Trophoblast cell (in vitro differentiated cells and primary cell): Measurements from ENCODE around the gene PLCH1.

Experiments
- DNase-seq, 2 donors: peaks; one replicate each; pipeline ENCODE4 v3.0.0-alpha.2; 2016
- H2AFZ ChIP-seq: 2 replicates; pipeline ENCODE4 v1.6.1; 2013; ENCODE audit warnings: low read length, moderate library complexity, mild to moderate bottlenecking; ENCODE audit not compliant: insufficient read depth, poor library complexity
- H2AK5ac ChIP-seq: 2 replicates; pipeline ENCODE4 v1.6.1; 2013; ENCODE audit warnings: mild to moderate bottlenecking, low read length
- H2BK120ac ChIP-seq: 2 replicates; pipeline ENCODE4 v1.6.1; 2013; ENCODE audit warnings: low read length, mild to moderate bottlenecking, moderate library complexity; ENCODE audit not compliant: insufficient read depth, poor library complexity
- H2BK12ac ChIP-seq: 2 replicates; pipeline ENCODE4 v1.6.1; 2013; ENCODE audit warnings: mild to moderate bottlenecking, low read length, moderate library complexity
- H2BK5ac ChIP-seq: 2 replicates; pipeline ENCODE4 v1.6.1; 2013; ENCODE audit warnings: low read length, low read depth, moderate library complexity, mild to moderate bottlenecking; ENCODE audit not compliant: poor library complexity
- H3K14ac ChIP-seq: 2 replicates; pipeline ENCODE4 v1.6.1; 2013; ENCODE audit warnings: mild to moderate bottlenecking, low read length
- H3K18ac ChIP-seq: 2 replicates; pipeline ENCODE4 v1.6.1; 2013; ENCODE audit warnings: mild to moderate bottlenecking, low read length
- H3K23ac ChIP-seq: 2 replicates; pipeline ENCODE4 v1.6.1; 2013; ENCODE audit warnings: low read length
- H3K27ac ChIP-seq: 2 replicates; pipeline ENCODE4 v1.5.1; 2013; ENCODE audit warnings: low read depth, mild to moderate bottlenecking, inconsistent platforms, low read length, moderate library complexity
- H3K27me3 ChIP-seq: 2 replicates; pipeline ENCODE4 v1.6.1; 2013; ENCODE audit warnings: inconsistent platforms, mild to moderate bottlenecking, low read length, moderate library complexity; ENCODE audit not compliant: insufficient read depth
- H3K36me3 ChIP-seq, 2 experiments: 1 replicate in 1 of 2; 2 replicates in 1 of 2; pipeline ENCODE4 v1.6.1; 2013; ENCODE audit warnings: low read length in 2 of 2, mild to moderate bottlenecking in 2 of 2, moderate library complexity in 1 of 2; ENCODE audit not compliant: insufficient read depth in 2 of 2, control insufficient read depth in 1 of 2
- H3K4ac ChIP-seq: 2 replicates; pipeline ENCODE4 v1.6.1; 2013; ENCODE audit warnings: low read depth, mild to moderate bottlenecking, low read length, moderate library complexity
- H3K4me1 ChIP-seq, 2 experiments: 1 replicate in 1 of 2; 2 replicates in 1 of 2; pipeline ENCODE4 v1.6.1; 2013; ENCODE audit warnings: low read length in 2 of 2, mild to moderate bottlenecking in 2 of 2, moderate library complexity in 1 of 2; ENCODE audit not compliant: insufficient read depth in 2 of 2, control insufficient read depth in 1 of 2
- H3K4me2 ChIP-seq: 2 replicates; pipeline ENCODE4 v1.6.1; 2013; ENCODE audit warnings: inconsistent platforms, mild to moderate bottlenecking, low read length, moderate library complexity
- H3K4me3 ChIP-seq: 2 replicates; pipeline ENCODE4 v1.5.1; 2013; ENCODE audit warnings: mild to moderate bottlenecking, low read depth, low read length, inconsistent platforms
- H3K79me1 ChIP-seq: one replicate; pipeline ENCODE4 v1.6.1; 2013; ENCODE audit warnings: low read length
- H3K79me2 ChIP-seq: 2 replicates; pipeline ENCODE4 v1.6.1; 2013; ENCODE audit warnings: low read length, mild to moderate bottlenecking; ENCODE audit not compliant: control insufficient read depth, insufficient read depth, poor library complexity
- H3K9ac ChIP-seq: 2 replicates; pipeline ENCODE4 v1.6.1; 2013; ENCODE audit warnings: mild to moderate bottlenecking, low read length
- H3K9me3 ChIP-seq: 2 replicates; pipeline ENCODE4 v1.6.1; 2013; ENCODE audit warnings: low read depth, mild to moderate bottlenecking, control low read depth, inconsistent platforms, low read length; ENCODE audit not compliant: insufficient read depth
- H4K12ac ChIP-seq: 2 replicates; pipeline ENCODE4 v1.6.1; 2013; ENCODE audit warnings: low read depth, mild to moderate bottlenecking, low read length, moderate library complexity
- H4K8ac ChIP-seq: 2 replicates; pipeline ENCODE4 v1.6.1; 2013; ENCODE audit warnings: low read depth, mild to moderate bottlenecking, low read length, moderate library complexity
- H4K91ac ChIP-seq: one replicate; pipeline ENCODE4 v1.6.1; 2013; ENCODE audit warnings: low read depth, mild to moderate bottlenecking, low read length, moderate library complexity
- WGBS: extraction: QIAGEN DNeasy Blood & Tissue Kit; methylation state at CpG from one replicate; pipeline ENCODE4 v1.1.7; 2013; ENCODE audit warnings: missing lambda C conversion rate; ENCODE audit not compliant: insufficient read length, insufficient coverage; ENCODE audit errors: extremely low coverage; 5-methylcytosine and 5-hydroxymethylcytosine counted together

Gene PLCH1

DNA sequence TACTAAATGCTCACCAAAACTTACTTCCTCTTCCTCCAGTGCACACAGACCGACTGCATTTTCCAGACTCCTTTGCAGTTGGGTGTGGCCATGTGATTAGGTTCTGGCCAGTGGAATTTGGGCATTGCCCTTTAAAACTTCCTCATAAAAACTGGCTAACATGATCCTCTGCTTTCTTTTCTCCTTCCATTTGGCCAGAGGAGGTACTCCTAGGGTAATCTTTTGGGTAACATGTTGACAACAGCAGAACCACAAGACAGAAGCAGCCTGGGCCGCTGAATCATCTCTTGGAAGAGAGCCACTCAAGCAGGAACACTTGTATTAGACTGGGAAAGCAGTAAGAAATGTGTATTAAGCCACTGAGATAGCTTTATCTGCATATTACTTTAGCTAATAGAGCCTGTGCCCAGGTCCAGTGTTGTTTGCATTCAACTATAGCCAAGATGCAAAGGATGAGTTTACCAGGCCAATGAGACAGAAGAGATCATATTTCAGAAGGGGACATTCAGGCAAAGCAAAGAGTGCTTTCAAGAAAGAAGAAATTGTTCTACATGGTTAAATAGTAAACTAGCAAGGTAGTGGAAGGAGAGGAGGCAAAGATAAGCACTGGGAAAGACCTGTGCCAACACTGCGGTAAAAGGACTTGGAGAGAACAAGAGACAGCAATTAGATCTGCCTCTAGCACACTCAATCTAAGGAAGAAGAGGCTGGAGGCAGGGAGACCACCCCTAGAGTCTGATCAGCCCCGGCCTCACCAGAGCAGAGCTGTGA lies 79.8 kb downstream of the PLCH1 start:
- no peaks in the 10 kb centered on the region for H3K79me2 ChIP-seq
- no peak overlapping the region for H3K23ac ChIP-seq
- no peak overlapping the region for H3K4me2 ChIP-seq
- DNase-seq = no peak
- H2BK12ac ChIP-seq = no peak overlapping the region
- no peak overlapping the region for H3K4ac ChIP-seq
- H2BK120ac ChIP-seq = no peak overlapping the region
- H2AFZ ChIP-seq = no peak overlapping the region
- H3K18ac ChIP-seq = no peak overlapping the region
- H4K8ac ChIP-seq = no peak overlapping the region
- no peak overlapping the region for H3K27ac ChIP-seq
- no peak overlapping the region for H2BK5ac ChIP-seq
- no peak overlapping the region for H3K9ac ChIP-seq
- H4K12ac ChIP-seq = no peak overlapping the region
- H3K79me1 ChIP-seq = no peaks in the 10 kb centered on the region
- H3K4me3 ChIP-seq = no peak overlapping the region
- no peaks in the 10 kb centered on the region for H3K27me3 ChIP-seq
- H3K9me3 ChIP-seq = no peaks in the 10 kb centered on the region
- H3K14ac ChIP-seq = no peak overlapping the region
- no CpG with 5 or more reads among the region's 4 CpGs for WGBS
- no peak overlapping the region for H2AK5ac ChIP-seq
- H3K4me1 ChIP-seq = no peaks in the 10 kb centered on the region
- no peaks in the 10 kb centered on the region for H3K36me3 ChIP-seq
- no peak overlapping the region for H4K91ac ChIP-seq

- Histone ChIP-seq H3K4me1 (no peaks in the 10 kb centered on the region), H3K18ac (no peak overlapping the region), H4K12ac (no peak overlapping the region), H3K9ac (no peak overlapping the region), H3K79me2 (no peaks in the 10 kb centered on the region), H4K91ac (no peak overlapping the region), H3K79me1 (no peaks in the 10 kb centered on the region), H2BK120ac (no peak overlapping the region), H3K27ac (no peak overlapping the region), H4K8ac (no peak overlapping the region), H3K9me3 (no peaks in the 10 kb centered on the region), H2BK12ac (no peak overlapping the region), H3K23ac (no peak overlapping the region), H3K4me2 (no peak overlapping the region), H3K4ac (no peak overlapping the region), H2BK5ac (no peak overlapping the region), H2AK5ac (no peak overlapping the region), H3K36me3 (no peaks in the 10 kb centered on the region), H3K14ac (no peak overlapping the region), H3K4me3 (no peak overlapping the region), H3K27me3 (no peaks in the 10 kb centered on the region), H2AFZ (no peak overlapping the region)
- WGBS = no CpG with 5 or more reads among the region's 3 CpGs
- DNase-seq = no peak
These were observed 81.2 kb downstream of the PLCH1 start for GRCh38 chr3:155663467-155664212.

GRCh38 chr3:155661760-155662159 lies 83.1 kb downstream of the PLCH1 start:
- H3K36me3 ChIP-seq = no peaks in the 10 kb centered on the region
- no peak for DNase-seq
- no peaks in the 10 kb centered on the region for H3K27me3 ChIP-seq
- H3K27ac ChIP-seq = no peak overlapping the region
- no peak overlapping the region for H3K14ac ChIP-seq
- H3K4me3 ChIP-seq = no peak overlapping the region
- no peak overlapping the region for H2BK120ac ChIP-seq
- H3K4ac ChIP-seq = no peak overlapping the region
- no peaks in the 10 kb centered on the region for H3K4me1 ChIP-seq
- H3K23ac ChIP-seq = no peak overlapping the region
- H3K79me2 ChIP-seq = no peaks in the 10 kb centered on the region
- no peak overlapping the region for H3K9ac ChIP-seq
- no peak overlapping the region for H2AK5ac ChIP-seq
- H2AFZ ChIP-seq = no peak overlapping the region
- H3K79me1 ChIP-seq = no peaks in the 10 kb centered on the region
- H4K8ac ChIP-seq = no peak overlapping the region
- no peak overlapping the region for H2BK12ac ChIP-seq
- H4K91ac ChIP-seq = no peak overlapping the region
- no peak overlapping the region for H3K18ac ChIP-seq
- H3K9me3 ChIP-seq = no peaks in the 10 kb centered on the region
- H2BK5ac ChIP-seq = no peak overlapping the region
- H3K4me2 ChIP-seq = no peak overlapping the region
- H4K12ac ChIP-seq = no peak overlapping the region

DNA sequence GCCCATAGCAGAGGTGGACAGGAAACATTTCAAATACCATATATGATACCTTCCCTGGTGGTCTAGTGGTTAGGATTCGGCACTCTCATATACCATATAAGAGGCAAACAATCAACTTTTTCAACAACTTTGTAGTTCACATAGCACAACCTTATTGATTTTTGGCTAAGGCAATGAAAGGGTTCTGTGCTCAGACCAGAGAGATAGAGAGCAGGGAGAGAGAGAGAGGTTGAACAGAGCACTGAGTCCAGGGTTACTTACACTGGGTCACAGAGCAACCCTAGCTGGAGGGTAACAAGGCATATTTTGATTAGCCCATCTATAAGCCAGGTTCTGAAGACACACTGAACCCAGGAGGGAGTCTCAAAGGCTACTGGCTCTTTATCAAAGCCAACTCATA lies 83.8 kb downstream of the PLCH1 start:
- Histone ChIP-seq H3K4ac (no peak overlapping the region), H3K27ac (no peak overlapping the region), H2BK12ac (no peak overlapping the region), H3K9me3 (no peaks in the 10 kb centered on the region), H2BK5ac (no peak overlapping the region), H4K91ac (no peak overlapping the region), H3K27me3 (no peaks in the 10 kb centered on the region), H3K4me2 (no peak overlapping the region), H3K9ac (no peak overlapping the region), H3K79me2 (no peaks in the 10 kb centered on the region), H3K4me3 (no peak overlapping the region), H2AFZ (no peak overlapping the region), H2AK5ac (no peak overlapping the region), H3K79me1 (no peaks in the 10 kb centered on the region), H3K4me1 (no peaks in the 10 kb centered on the region), H4K8ac (no peak overlapping the region), H4K12ac (no peak overlapping the region), H3K23ac (no peak overlapping the region), H3K18ac (no peak overlapping the region), H2BK120ac (no peak overlapping the region), H3K36me3 (no peaks in the 10 kb centered on the region), H3K14ac (no peak overlapping the region)
- no peak for DNase-seq
- WGBS = no CpG with 5 or more reads among the region's 1 CpG
